ENCODE results near the gene CXCL12. TPM values are rescaled to one million over a fixed set of nuclear protein-coding genes. Genes with fewer than 3 reads are reported as not detected.
A peak's percentile ranks its signal among the peaks of the same experiment; 100 is the strongest.

The CXCL12 gene
- total RNA-seq, 4 donors from 2014 or later, result 6.8 to 28.4 (median 13.7) TPM

DNA sequence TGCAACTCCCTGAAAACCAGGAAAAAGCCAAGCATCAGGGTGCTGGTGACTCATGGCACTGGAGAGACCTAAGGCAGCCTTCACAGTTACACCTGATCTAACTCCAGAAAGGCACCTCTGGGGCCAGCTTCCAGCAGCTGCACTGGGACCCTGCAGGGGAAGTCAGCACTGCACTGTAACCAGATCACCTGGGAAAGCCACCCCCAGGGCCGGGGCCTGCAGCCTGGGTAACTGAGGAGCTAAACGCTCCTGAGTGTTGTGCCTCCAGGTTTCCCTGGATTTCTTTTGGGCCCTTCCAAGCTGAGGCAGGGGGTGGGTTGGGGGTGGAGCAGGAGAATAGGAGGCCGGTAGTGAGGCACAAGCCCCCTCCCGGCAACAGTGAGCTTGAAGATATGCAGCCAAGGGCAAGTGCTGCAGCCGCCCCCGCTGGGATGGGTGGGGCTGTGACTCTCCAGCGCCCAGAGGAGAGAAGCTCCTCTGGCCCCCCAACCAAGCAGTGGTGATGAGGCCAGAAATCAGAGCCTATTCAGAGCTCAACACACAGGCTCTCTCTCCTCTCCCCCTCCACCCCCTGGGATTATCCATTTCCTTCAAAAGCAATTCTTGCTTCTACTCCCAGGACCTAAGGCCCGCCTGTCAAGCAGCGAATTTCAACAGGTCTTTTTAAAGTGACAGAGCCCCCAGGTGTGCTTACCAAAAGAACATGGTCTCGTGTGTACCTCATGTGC is 2.6 kb downstream of the CXCL12 start:
- H3K36me3 ChIP-seq, result peaks cover 0 to 14% (median 0%) of the 10 kb centered on the region in 3 donors
- TF ChIP-seq POLR2A (IDR thresholded peaks at IDR 0.05), result no peak
- TF ChIP-seq, protein P1, sequence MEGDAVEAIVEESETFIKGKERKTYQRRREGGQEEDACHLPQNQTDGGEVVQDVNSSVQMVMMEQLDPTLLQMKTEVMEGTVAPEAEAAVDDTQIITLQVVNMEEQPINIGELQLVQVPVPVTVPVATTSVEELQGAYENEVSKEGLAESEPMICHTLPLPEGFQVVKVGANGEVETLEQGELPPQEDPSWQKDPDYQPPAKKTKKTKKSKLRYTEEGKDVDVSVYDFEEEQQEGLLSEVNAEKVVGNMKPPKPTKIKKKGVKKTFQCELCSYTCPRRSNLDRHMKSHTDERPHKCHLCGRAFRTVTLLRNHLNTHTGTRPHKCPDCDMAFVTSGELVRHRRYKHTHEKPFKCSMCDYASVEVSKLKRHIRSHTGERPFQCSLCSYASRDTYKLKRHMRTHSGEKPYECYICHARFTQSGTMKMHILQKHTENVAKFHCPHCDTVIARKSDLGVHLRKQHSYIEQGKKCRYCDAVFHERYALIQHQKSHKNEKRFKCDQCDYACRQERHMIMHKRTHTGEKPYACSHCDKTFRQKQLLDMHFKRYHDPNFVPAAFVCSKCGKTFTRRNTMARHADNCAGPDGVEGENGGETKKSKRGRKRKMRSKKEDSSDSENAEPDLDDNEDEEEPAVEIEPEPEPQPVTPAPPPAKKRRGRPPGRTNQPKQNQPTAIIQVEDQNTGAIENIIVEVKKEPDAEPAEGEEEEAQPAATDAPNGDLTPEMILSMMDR (IDR thresholded peaks at IDR 0.05), result no peak
- intact Hi-C loops (cut with DNase I), result no loop called here
- H3K4me3 ChIP-seq, result peak overlapping the region in 3 of 4 donors; percentile 52 to 67 (median 54)
- H3K27me3 ChIP-seq, result peaks cover 7 to 55% (median 12%) of the 10 kb centered on the region in 4 donors
- peak overlapping the region in 3 of 4 donors; percentile 10 to 48 (median 35) for H3K27ac ChIP-seq
- no peak for DNase-seq
- H3K4me1 ChIP-seq, result peaks cover 10 to 39% (median 15%) of the 10 kb centered on the region in 3 donors
- no peaks in the 10 kb centered on the region for H3K9me3 ChIP-seq
- WGBS, 2 donors, result 57% methylated on average over 3 of the region's 10 CpGs; no CpG with 5 or more reads in 1 of the 2 donors

GRCh38 chr10:44380829-44381600 is 3.9 kb downstream of the CXCL12 start:
- no peak for TF ChIP-seq POLR2A (IDR thresholded peaks at IDR 0.05)
- TF ChIP-seq, protein P1 (IDR thresholded peaks at IDR 0.05), result no peak
- Histone ChIP-seq H3K9me3 (no peaks in the 10 kb centered on the region), H3K4me3 (no peak overlapping the region), H3K36me3 (peaks cover 0 to 14% (median 0%) of the 10 kb centered on the region in 3 donors), H3K4me1 (peaks cover 10 to 33% (median 15%) of the 10 kb centered on the region in 3 donors), H3K27ac (no peak overlapping the region), H3K27me3 (peaks cover 4 to 42% (median 9%) of the 10 kb centered on the region in 4 donors)
- WGBS, 2 donors, result 62 to 77% methylated on average over 4 to 7 of the region's 8 CpGs
- intact Hi-C loops (cut with DNase I), result no loop called here
- no peak for DNase-seq

GRCh38 chr10:44379907-44380306 is 5.0 kb downstream of the CXCL12 start:
- H3K4me3 ChIP-seq, result no peak overlapping the region
- DNase-seq, result no peak

GRCh38 chr10:44378626-44379025 is 6.3 kb downstream of the CXCL12 start:
- peaks cover 0 to 9% (median 0%) of the 10 kb centered on the region in 3 donors for H3K4me1 ChIP-seq
- no peak for TF ChIP-seq POLR2A (IDR thresholded peaks at IDR 0.05)
- TF ChIP-seq, protein P1 (IDR thresholded peaks at IDR 0.05), result no peak
- H3K36me3 ChIP-seq, result peaks cover 0 to 22% (median 0%) of the 10 kb centered on the region in 3 donors
- H3K9me3 ChIP-seq, result no peaks in the 10 kb centered on the region
- intact Hi-C loops (cut with DNase I), result no loop called here
- peaks cover 0 to 18% (median under 1%) of the 10 kb centered on the region in 4 donors for H3K27me3 ChIP-seq
- no peak overlapping the region for H3K27ac ChIP-seq
- 75 to 91% methylated on average over 3 to 7 of the region's 14 CpGs for whole genome bisulfite sequencing, 2 donors
- DNase-seq, result no peak
- no peak overlapping the region for H3K4me3 ChIP-seq

More at GRCh38 chr10:44379907-44380306, 5.0 kb downstream of the CXCL12 start:
- TF ChIP-seq, protein P1 (IDR thresholded peaks at IDR 0.05), result no peak
- TF ChIP-seq POLR2A (IDR thresholded peaks at IDR 0.05), result no peak
- Histone ChIP-seq H3K4me1 (peaks cover 3 to 22% (median 10%) of the 10 kb centered on the region in 3 donors), H3K36me3 (peaks cover 0 to 14% (median 0%) of the 10 kb centered on the region in 3 donors), H3K9me3 (no peaks in the 10 kb centered on the region), H3K27me3 (peaks cover 0 to 31% (median 6%) of the 10 kb centered on the region in 4 donors), H3K27ac (no peak overlapping the region)
- 78 to 86% methylated on average over 4 of the region's 4 CpGs for WGBS, 2 donors
- intact Hi-C loops (cut with DNase I), result no loop called here

Data from esophagus squamous epithelium (tissue), 5 donors.